RWPE1 (cell line): ENCODE measurements around the gene ATXN7L2.

ENCODE experiments used
- CTCF ChIA-PET: fragments of 350-600 bp; sonication (Branson Sonifier 250); formaldehyde crosslinking; extraction: SDS; loops from one replicate; lab custom pipeline; 2021; lab: Yijun Ruan, JAX
- POLR2A ChIA-PET: fragments of 400-600 bp; formaldehyde crosslinking; extraction: SDS; loops from one replicate; lab custom pipeline; 2020; ENCODE audit warnings: antibody characterized with exemption; ENCODE audit not compliant: low non-redundant PET; lab: Yijun Ruan, JAX
- DNase-seq: peaks from one replicate; pipeline ENCODE4 v3.0.0; 2012; ENCODE audit warnings: low spot score
- H3K27ac ChIP-seq: fragments of 450-650 bp; 2 replicates; pipeline ENCODE4 v1.5.1; 2017
- TF ChIP-seq, protein P1 (sequence below): fragments of 450-650 bp; conservative IDR thresholded peaks from 2 replicates; pipeline ENCODE4 v1.5.1; 2017; ENCODE audit warnings: low read depth, mild to moderate bottlenecking

Gene ATXN7L2

DNA sequence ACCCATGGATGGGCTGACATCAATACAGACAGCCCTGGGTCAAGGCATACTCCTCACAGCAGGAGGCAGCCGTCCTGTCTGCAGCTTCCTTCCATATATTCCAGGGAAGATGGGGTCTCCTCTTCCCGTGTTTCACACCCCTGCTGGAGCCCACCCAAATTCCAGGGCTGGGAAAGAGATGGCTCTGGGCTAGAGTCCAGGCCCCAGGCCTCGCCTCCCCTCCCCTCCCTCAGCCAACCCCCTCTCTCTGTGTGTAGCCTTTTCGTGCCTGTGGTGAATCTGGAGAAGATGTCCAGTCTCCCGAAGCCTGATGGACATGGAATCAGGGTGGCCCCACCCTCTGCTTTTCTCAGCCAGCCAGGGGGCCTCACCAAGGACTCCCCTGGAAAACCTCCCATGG lies 3.6 kb downstream of the ATXN7L2 start:
- ChIA-PET POLR2A (interaction anchor here (0.6 kb wide), 1 partner anchor 509 kb away, joined by 3 read pairs; no protein-coding TSS in a partner anchor), CTCF (interaction anchor here (10.6 kb wide), 1 partner anchor 45 kb away, joined by 180 read pairs; no protein-coding TSS in a partner anchor)
- TF ChIP-seq, protein P1, sequence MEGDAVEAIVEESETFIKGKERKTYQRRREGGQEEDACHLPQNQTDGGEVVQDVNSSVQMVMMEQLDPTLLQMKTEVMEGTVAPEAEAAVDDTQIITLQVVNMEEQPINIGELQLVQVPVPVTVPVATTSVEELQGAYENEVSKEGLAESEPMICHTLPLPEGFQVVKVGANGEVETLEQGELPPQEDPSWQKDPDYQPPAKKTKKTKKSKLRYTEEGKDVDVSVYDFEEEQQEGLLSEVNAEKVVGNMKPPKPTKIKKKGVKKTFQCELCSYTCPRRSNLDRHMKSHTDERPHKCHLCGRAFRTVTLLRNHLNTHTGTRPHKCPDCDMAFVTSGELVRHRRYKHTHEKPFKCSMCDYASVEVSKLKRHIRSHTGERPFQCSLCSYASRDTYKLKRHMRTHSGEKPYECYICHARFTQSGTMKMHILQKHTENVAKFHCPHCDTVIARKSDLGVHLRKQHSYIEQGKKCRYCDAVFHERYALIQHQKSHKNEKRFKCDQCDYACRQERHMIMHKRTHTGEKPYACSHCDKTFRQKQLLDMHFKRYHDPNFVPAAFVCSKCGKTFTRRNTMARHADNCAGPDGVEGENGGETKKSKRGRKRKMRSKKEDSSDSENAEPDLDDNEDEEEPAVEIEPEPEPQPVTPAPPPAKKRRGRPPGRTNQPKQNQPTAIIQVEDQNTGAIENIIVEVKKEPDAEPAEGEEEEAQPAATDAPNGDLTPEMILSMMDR = no peak
- no peak overlapping the region for H3K27ac ChIP-seq
- DNase-seq = no peak

DNA sequence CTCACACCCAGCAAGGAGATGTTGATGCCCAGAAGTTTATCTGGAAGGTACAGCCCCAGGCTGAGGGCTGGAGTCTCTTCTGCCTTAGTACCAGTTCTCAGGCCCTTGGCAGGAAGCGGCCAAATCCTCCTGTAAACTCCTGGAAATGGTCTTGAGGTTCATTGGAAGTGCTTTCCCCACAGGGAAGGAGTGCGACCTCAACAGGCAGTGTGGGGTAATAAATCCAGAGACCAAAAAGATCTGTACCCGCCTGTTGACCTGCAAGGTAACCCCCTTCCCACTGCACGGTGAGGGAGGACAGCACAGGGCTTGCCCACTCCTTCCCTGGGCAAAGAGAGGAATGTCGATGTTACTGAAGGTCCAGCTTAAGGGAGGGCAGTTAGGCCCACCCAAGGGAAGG lies 4.5 kb downstream of the ATXN7L2 start:
- H3K27ac ChIP-seq = no peak overlapping the region
- ChIA-PET POLR2A (no interaction called here), CTCF (interaction anchor here (10.6 kb wide), 1 partner anchor 44 kb away, joined by 180 read pairs; no protein-coding TSS in a partner anchor)
- no peak for DNase-seq
- TF ChIP-seq, protein P1 = no peak

DNA sequence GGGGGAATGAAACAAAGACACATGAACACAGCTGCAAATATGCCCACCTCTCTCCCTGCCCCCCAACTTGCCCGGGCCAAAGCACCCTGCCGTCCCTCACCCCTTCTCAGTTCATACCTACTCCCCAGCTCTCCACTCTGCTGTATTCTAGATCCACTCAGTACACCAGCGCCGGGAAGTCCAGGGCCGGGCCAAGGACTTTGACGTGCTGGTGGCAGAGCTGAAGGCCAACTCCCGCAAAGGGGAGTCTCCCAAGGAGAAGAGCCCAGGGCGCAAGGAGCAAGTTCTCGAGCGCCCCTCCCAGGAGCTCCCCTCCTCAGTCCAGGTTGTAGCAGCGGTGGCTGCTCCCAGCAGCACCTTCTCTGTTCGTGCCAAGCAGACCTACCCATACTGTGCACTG lies 5.0 kb downstream of the ATXN7L2 start:
- DNase-seq = no peak
- H3K27ac ChIP-seq = no peak overlapping the region
- CTCF ChIA-PET = interaction anchor here (10.6 kb wide), 1 partner anchor 44 kb away, joined by 180 read pairs; no protein-coding TSS in a partner anchor
- POLR2A ChIA-PET = no interaction called here
- TF ChIP-seq, protein P1 = no peak

DNA sequence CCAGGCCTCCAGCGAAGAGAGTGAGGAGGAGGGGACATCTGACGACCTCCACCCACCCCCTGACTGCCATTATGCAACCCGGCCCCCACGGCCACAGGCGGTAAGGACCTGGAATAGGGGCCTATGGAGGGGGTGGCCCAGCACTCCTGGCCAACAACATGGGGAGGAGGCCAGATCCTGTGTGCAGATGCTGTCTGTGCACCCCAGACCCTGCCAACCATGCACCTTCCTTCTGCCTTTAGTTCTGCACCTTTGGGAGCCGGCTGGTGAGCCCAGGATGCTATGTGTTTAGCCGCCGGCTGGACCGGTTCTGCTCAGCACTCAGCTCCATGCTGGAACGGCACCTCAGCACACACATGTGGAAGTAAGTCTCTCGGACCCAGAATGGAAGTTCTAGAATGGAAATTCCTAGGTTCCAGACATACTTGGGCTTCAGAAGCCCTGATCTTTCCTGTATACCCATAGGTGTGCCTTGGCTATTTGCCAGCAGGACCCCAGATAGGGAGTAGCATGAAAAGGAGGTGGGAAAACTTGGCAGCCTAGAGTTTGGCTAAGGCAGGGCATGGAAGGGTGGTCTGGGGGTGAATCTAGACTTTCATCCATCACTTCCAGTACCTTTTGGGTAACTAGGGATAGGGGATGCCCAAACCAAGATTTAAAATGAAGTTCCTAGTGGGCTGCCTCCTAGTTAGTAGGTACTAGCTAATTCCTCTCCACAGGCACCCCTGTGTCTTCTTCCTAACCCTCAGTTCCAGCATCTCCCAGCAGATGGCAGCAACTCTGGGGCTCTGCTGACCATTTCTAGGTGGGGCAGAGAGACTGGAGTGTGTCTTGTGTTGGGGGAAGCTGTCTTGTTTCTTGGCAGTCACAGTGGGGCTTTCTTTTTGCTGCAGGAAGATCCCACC lies 6.6 kb downstream of the ATXN7L2 start:
- peak; percentile 59 for DNase-seq

DNA sequence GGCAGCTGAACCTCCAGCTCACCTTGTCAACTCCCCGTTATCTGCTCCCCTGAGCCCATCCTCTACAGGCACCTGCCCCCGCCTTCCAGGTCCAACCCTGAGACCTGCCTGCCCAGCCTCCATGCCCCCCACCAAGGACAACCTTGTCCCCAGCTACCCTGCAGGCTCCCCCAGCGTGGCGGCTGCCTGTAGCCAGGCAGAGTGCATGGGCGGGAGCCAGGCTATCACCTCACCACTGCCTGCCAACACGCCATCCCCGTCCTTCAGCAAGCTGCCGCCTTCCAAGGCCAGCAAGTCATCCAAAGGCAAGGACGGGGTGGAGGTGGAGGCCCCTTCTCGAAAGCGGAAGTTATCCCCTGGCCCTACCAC lies 7.2 kb downstream of the ATXN7L2 start:
- no peak overlapping the region for H3K27ac ChIP-seq
- ChIA-PET POLR2A (no interaction called here), CTCF (interaction anchor here (0.7 to 10.6 kb wide), 10 partner anchors 9 to 530 kb away, joined by 3 to 180 read pairs (median 3); partner anchors contain the start of gene PSMA5)
- no peak for DNase-seq
- TF ChIP-seq, protein P1 = peak; percentile 24; the same call in 1 of the 2 replicates

More for the DNA sequence above, 6.6 kb downstream of the ATXN7L2 start:
- POLR2A ChIA-PET = no interaction called here
- H3K27ac ChIP-seq = no peak overlapping the region
- CTCF ChIA-PET = interaction anchor here (0.5 to 10.6 kb wide), 14 partner anchors 10 to 530 kb away, joined by 3 to 180 read pairs (median 3); partner anchors contain the start of genes AMIGO1 and PSMA5
- TF ChIP-seq, protein P1 = peak; percentile 74

DNA sequence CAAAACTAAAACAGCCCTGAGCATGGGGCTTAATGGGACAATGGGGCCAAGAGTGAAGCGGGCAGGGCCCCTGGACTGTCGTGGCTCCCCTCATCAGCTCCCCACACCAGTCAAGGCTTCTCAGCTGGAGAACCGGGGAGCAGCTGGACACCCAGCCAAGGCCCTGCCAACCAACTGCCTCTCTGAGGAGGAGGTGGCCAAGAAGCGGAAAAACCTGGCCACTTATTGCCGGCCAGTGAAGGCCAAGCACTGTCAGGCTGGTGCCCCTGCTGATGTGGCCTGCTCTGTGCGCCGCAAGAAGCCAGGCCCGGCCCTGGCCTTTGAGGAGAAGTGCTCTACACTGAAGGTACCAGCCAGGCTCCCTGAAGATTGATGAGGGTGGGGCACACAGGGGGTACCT lies 7.7 kb downstream of the ATXN7L2 start:
- POLR2A ChIA-PET = no interaction called here

More for the DNA sequence above, 7.7 kb downstream of the ATXN7L2 start:
- no peak for DNase-seq
- TF ChIP-seq, protein P1 = no peak
- H3K27ac ChIP-seq = no peak overlapping the region
- CTCF ChIA-PET = interaction anchor here (0.5 to 10.6 kb wide), 10 partner anchors 9 to 335 kb away, joined by 3 to 180 read pairs (median 3); partner anchors contain the start of gene PSMA5
